ENCODE results near the gene SUMO2. TPM values are rescaled to one million over a fixed set of nuclear protein-coding genes. Genes with fewer than 3 reads are reported as not detected.

The SUMO2 gene
- total and polyA plus RNA-seq, 2 of the 13 experiments (the other 11 are each of a cell fraction or from before 2014, with no cell fraction given), result 337 to 553 TPM

GRCh38 chr17:75207760-75208159 lies 25.0 kb upstream of the SUMO2 start (continued):
- TF ChIP-seq ZBTB33 (CRISPR knock-in tag; IDR thresholded peaks at IDR 0.05) (0 out of 2 replicates have a peak, but pooled peaks have one; percentile 34), CEBPB (IDR thresholded peaks at IDR 0.05; ENCODE audit: borderline replicate concordance, low read depth, low read length) (peak; percentile 81), KAT2B (IDR thresholded peaks at IDR 0.05; ENCODE audit: borderline replicate concordance, low read depth, low read length) (no peak), RARA (CRISPR knock-in tag; IDR thresholded peaks at IDR 0.05) (peak; percentile 58), SNAPC4 (CRISPR knock-in tag; IDR thresholded peaks at IDR 0.05) (no peak), DZIP1 (CRISPR knock-in tag; IDR thresholded peaks at IDR 0.05) (no peak), ZFYVE20 (CRISPR knock-in tag; IDR thresholded peaks at IDR 0.05; ENCODE audit: borderline replicate concordance, low read depth) (no peak), TFAP4 (IDR thresholded peaks at IDR 0.05; ENCODE audit: borderline replicate concordance, low read depth) (no peak), ZBTB38 (CRISPR knock-in tag; IDR thresholded peaks at IDR 0.05) (peak; percentile 68; the same call in 1 of the 2 replicates), ZNF773 (CRISPR knock-in tag; IDR thresholded peaks at IDR 0.05; ENCODE audit: borderline replicate concordance) (no peak), FIP1L1 (IDR thresholded peaks at IDR 0.05; ENCODE audit: borderline replicate concordance, insufficient read depth, low read depth, low read length) (no peak), HDAC2 (CRISPR knock-in tag; IDR thresholded peaks at IDR 0.05) (0 out of 2 replicates have a peak, but pooled peaks have one; percentile 11), MAX (IDR thresholded peaks at IDR 0.05) (no peak), EHMT2 (IDR thresholded peaks at IDR 0.05; ENCODE audit: borderline replicate concordance, low read depth, low read length) (no peak)

All from HepG2 (cell line).